GM23338 (cell line): ENCODE measurements around the gene DRD4. TPM values are rescaled to one million over a fixed set of nuclear protein-coding genes. Genes with fewer than 3 reads are reported as not detected.

Source experiments
- ATAC-seq: fragments of 200-7000 bp; cut with Tn5 transposase; 3 replicates; pipeline ENCODE4 v1.9.1; 2020
- DNase-seq: peaks from one replicate; pipeline ENCODE4 v3.0.0-alpha.2; 2015; ENCODE audit warnings: low spot score
- H2AFZ ChIP-seq: fragments of 200-600 bp; sonication (generic); 2 replicates; pipeline ENCODE4 v1.8.0; 2016; ENCODE audit warnings: antibody characterized with exemption, mild to moderate bottlenecking, moderate library complexity
- H3F3A ChIP-seq: fragments of 200-600 bp; sonication (generic); replicated peaks from 2 replicates; pipeline ENCODE4 v1.8.0; 2017; ENCODE audit warnings: antibody characterized with exemption, mixed run types, low read depth
- H3K27ac ChIP-seq: fragments of 200-600 bp; sonication (generic); 2 replicates; pipeline ENCODE4 v1.6.1; 2016; ENCODE audit warnings: low read depth
- H3K27me3 ChIP-seq: fragments of 200-600 bp; sonication (generic); 2 replicates; pipeline ENCODE4 v1.8.0; 2016; ENCODE audit warnings: mild to moderate bottlenecking, mixed run types, moderate library complexity; ENCODE audit not compliant: insufficient read depth
- H3K36me3 ChIP-seq: fragments of 200-600 bp; sonication (generic); 2 replicates; pipeline ENCODE4 v1.8.0; 2016; ENCODE audit warnings: mild to moderate bottlenecking; ENCODE audit not compliant: insufficient read depth
- H3K4me1 ChIP-seq: fragments of 200-600 bp; sonication (generic); 2 replicates; pipeline ENCODE4 v1.8.0; 2016; ENCODE audit warnings: mild to moderate bottlenecking, moderate library complexity; ENCODE audit not compliant: insufficient read depth
- H3K4me2 ChIP-seq: fragments of 200-600 bp; sonication (generic); 2 replicates; pipeline ENCODE4 v1.7.1; 2017; ENCODE audit warnings: mixed run types
- H3K4me3 ChIP-seq: fragments of 200-600 bp; sonication (generic); 2 replicates; pipeline ENCODE4 v1.6.1; 2016; ENCODE audit warnings: mixed run types
- H3K79me2 ChIP-seq: fragments of 200-600 bp; sonication (generic); replicated peaks from 2 replicates; pipeline ENCODE4 v1.8.0; 2017; ENCODE audit warnings: mild to moderate bottlenecking; ENCODE audit not compliant: insufficient read depth
- H3K9me2 ChIP-seq: fragments of 200-600 bp; sonication (generic); 2 replicates; pipeline ENCODE4 v1.8.0; 2017; ENCODE audit not compliant: insufficient read depth
- H4K20me1 ChIP-seq: fragments of 200-600 bp; sonication (generic); replicated peaks from 2 replicates; pipeline ENCODE4 v1.8.0; 2017; ENCODE audit warnings: mild to moderate bottlenecking; ENCODE audit not compliant: insufficient read depth
- H3K27ac Mint-ChIP-seq: 2 replicates; pipeline ENCODE4 v1.8.0; 2020; ENCODE audit warnings: inconsistent platforms, mild to moderate bottlenecking, moderate library complexity, mixed read lengths
- H3K27me3 Mint-ChIP-seq: 3 replicates; pipeline ENCODE4 v1.8.0; 2022; ENCODE audit warnings: low read depth, mild to moderate bottlenecking, moderate library complexity, mixed read lengths, inconsistent platforms; ENCODE audit not compliant: insufficient read depth, poor library complexity
- H3K36me3 Mint-ChIP-seq: 3 replicates; pipeline ENCODE4 v1.8.0; 2021; ENCODE audit warnings: low read depth, mild to moderate bottlenecking, inconsistent platforms, moderate library complexity, mixed read lengths
- H3K4me1 Mint-ChIP-seq: 3 replicates; pipeline ENCODE4 v1.8.0; 2020; ENCODE audit warnings: mild to moderate bottlenecking, inconsistent platforms, mixed read lengths
- H3K4me3 Mint-ChIP-seq: 3 replicates; pipeline ENCODE4 v1.8.0; 2021; ENCODE audit warnings: moderate library complexity, mild to moderate bottlenecking, inconsistent platforms, mixed read lengths
- H3K9me3 Mint-ChIP-seq: 3 replicates; pipeline ENCODE4 v1.8.0; 2020; ENCODE audit warnings: moderate library complexity, mild to moderate bottlenecking, inconsistent platforms, mixed read lengths
- CREB1 ChIP-seq: fragments of 250-450 bp; sonication (Bioruptor Pico); IDR thresholded peaks from 2 replicates; pipeline ENCODE4 v1.5.0; 2020; ENCODE audit warnings: low read depth, mild to moderate bottlenecking, moderate library complexity
- CTCF ChIP-seq, 2 experiments: fragments of 200-600 bp in 1 of 2; sonication (generic) in 1 of 2; conservative IDR thresholded peaks; 2 replicates each; pipeline versions ENCODE4 v1.5.1 to v1.6.1; 2016 to 2017; ENCODE audit warnings: antibody characterized with exemption in 2 of 2, low read depth in 2 of 2, mild to moderate bottlenecking in 2 of 2, moderate library complexity in 1 of 2
- EZH2 ChIP-seq: fragments of 200-600 bp; sonication (generic); IDR thresholded peaks from one replicate; pipeline ENCODE4 v1.8.0; 2017; ENCODE audit warnings: antibody characterized with exemption, mild to moderate bottlenecking, low read depth; ENCODE audit not compliant: unreplicated experiment
- JUNB ChIP-seq: IDR thresholded peaks from one replicate; pipeline ENCODE4 v1.6.1; 2016; ENCODE audit warnings: antibody characterized with exemption; ENCODE audit not compliant: unreplicated experiment
- POLR2AphosphoS5 ChIP-seq: IDR thresholded peaks from 2 replicates; pipeline ENCODE4 v1.6.1; 2016; ENCODE audit warnings: antibody characterized with exemption, low read depth
- ZNF114 ChIP-seq: fragments of 250-450 bp; sonication (Bioruptor Pico); IDR thresholded peaks from 2 replicates; pipeline ENCODE4 v1.5.0; 2020; ENCODE audit warnings: mild to moderate bottlenecking, moderate library complexity
- ZNF331 ChIP-seq: fragments of 250-450 bp; sonication (Bioruptor Pico); IDR thresholded peaks from 2 replicates; pipeline ENCODE4 v1.5.0; 2020; ENCODE audit warnings: low read depth, mild to moderate bottlenecking, moderate library complexity
- ZNF462 ChIP-seq: fragments of 250-450 bp; sonication (Bioruptor Pico); IDR thresholded peaks from 2 replicates; pipeline ENCODE4 v1.5.0; 2020; ENCODE audit warnings: mild to moderate bottlenecking, moderate library complexity
- polyA plus RNA-seq: library from polyadenylated mRNA; unstranded; fragments of >200 nt; fragmentation: Nextera tagmentation; extraction: Ambion mirVana; gene quantifications from 2 replicates; pipeline ENCODE4 v1.2.1, GENCODE V29; 2016
- total RNA-seq: library from RNA; depleted of rRNA; stranded (reverse); fragments of >200 nt; shearing (Covaris generic); gene quantifications from 2 replicates; pipeline ENCODE4 v1.2.3, GENCODE V29; 2014
- TF ChIP-seq, protein P1 (sequence below): IDR thresholded peaks from 2 replicates; pipeline ENCODE4 v1.6.1; 2016; ENCODE audit warnings: antibody characterized with exemption
- TF ChIP-seq, protein P2 (sequence below): IDR thresholded peaks from one replicate; pipeline ENCODE4 v1.6.1; 2018; ENCODE audit warnings: antibody characterized with exemption; ENCODE audit not compliant: unreplicated experiment

Gene DRD4
- total and polyA plus RNA-seq, 2 experiments from 2014 or later, result 1.0 to 1.8 TPM

DNA sequence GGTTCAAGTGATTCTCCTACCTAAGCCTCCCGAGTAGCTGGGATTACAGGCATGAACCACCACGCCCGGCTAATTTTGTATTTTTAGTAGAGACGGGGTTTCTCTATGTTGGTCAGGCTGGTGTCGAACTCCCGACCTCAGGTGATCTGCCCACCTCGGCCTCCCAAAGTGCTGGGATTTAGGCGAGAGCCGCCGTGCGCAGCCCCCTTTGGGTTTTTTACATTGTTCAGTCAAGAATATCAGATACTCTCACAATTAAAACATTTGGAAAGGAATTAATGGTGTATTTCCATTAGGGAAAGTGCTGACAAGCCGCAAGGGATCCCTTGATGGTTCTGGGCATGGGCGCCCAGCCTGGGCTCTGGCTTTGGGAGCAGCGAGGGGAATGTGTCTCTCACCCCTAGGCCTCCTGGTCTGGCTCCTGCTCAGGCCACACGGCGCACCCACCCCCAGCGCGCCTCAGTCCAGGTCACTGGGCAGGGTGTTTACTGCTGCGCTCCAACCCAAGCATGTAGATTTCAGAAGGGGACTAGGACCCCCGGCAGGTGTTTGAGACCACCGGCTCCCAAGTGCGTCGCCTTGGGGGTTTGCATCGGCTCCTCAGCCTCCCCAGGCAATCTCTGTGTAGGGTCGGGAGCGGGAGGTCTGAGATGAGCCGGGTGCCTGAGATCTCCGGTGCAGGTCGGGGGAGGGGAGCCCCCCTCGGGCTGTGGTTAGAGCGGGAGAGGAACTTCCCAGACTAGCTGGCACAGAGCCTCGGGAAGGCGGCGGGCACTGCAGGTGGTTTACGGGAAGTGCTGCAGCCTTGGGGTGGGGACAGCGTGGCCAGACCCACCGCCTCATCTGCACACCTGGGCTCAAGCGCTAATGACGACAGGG, 20.5 kb upstream of the DRD4 start:
- H3K4me2 ChIP-seq, result peak overlapping the region; percentile 89
- TF ChIP-seq ZNF462 (CRISPR knock-in tag) (no peak), CTCF (conservative IDR thresholded peaks at IDR 0.05; ENCODE audit: low read depth in 2 of 2) (no peak), POLR2AphosphoS5 (no peak), JUNB (no peak), ZNF114 (CRISPR knock-in tag) (no peak), CREB1 (no peak), ZNF331 (CRISPR knock-in tag) (no peak), EZH2 (no peak)
- TF ChIP-seq, protein P1, sequence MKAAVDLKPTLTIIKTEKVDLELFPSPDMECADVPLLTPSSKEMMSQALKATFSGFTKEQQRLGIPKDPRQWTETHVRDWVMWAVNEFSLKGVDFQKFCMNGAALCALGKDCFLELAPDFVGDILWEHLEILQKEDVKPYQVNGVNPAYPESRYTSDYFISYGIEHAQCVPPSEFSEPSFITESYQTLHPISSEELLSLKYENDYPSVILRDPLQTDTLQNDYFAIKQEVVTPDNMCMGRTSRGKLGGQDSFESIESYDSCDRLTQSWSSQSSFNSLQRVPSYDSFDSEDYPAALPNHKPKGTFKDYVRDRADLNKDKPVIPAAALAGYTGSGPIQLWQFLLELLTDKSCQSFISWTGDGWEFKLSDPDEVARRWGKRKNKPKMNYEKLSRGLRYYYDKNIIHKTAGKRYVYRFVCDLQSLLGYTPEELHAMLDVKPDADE, result no peak
- TF ChIP-seq, protein P2, sequence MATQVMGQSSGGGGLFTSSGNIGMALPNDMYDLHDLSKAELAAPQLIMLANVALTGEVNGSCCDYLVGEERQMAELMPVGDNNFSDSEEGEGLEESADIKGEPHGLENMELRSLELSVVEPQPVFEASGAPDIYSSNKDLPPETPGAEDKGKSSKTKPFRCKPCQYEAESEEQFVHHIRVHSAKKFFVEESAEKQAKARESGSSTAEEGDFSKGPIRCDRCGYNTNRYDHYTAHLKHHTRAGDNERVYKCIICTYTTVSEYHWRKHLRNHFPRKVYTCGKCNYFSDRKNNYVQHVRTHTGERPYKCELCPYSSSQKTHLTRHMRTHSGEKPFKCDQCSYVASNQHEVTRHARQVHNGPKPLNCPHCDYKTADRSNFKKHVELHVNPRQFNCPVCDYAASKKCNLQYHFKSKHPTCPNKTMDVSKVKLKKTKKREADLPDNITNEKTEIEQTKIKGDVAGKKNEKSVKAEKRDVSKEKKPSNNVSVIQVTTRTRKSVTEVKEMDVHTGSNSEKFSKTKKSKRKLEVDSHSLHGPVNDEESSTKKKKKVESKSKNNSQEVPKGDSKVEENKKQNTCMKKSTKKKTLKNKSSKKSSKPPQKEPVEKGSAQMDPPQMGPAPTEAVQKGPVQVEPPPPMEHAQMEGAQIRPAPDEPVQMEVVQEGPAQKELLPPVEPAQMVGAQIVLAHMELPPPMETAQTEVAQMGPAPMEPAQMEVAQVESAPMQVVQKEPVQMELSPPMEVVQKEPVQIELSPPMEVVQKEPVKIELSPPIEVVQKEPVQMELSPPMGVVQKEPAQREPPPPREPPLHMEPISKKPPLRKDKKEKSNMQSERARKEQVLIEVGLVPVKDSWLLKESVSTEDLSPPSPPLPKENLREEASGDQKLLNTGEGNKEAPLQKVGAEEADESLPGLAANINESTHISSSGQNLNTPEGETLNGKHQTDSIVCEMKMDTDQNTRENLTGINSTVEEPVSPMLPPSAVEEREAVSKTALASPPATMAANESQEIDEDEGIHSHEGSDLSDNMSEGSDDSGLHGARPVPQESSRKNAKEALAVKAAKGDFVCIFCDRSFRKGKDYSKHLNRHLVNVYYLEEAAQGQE, result no peak
- Mint-ChIP-seq H3K27ac (no peak overlapping the region), H3K36me3 (peaks cover 9% of the 10 kb centered on the region), H3K9me3 (no peaks in the 10 kb centered on the region), H3K27me3 (peaks cover 8% of the 10 kb centered on the region), H3K4me3 (peak overlapping the region; percentile 81), H3K4me1 (peaks cover 5% of the 10 kb centered on the region)
- no peak overlapping the region for H2AFZ ChIP-seq
- peaks cover 11% of the 10 kb centered on the region; the same call in 1 of the 2 replicates for H3K4me1 ChIP-seq
- H3K79me2 ChIP-seq, result no peaks in the 10 kb centered on the region
- no peaks in the 10 kb centered on the region for H3K9me2 ChIP-seq
- H3K4me3 ChIP-seq, result peak overlapping the region; percentile 94
- H3F3A ChIP-seq, result peaks cover 27% of the 10 kb centered on the region
- no peaks in the 10 kb centered on the region for H3K36me3 ChIP-seq
- ATAC-seq (no peak), DNase-seq (no peak)
- H3K27me3 ChIP-seq, result no peaks in the 10 kb centered on the region
- H3K27ac ChIP-seq, result no peak overlapping the region
- H4K20me1 ChIP-seq, result peaks cover 15% of the 10 kb centered on the region; the same call in 1 of the 2 replicates
